Cardiac fibroblast (primary cell): ENCODE results near the gene CRY1.
"Not testable (repeated sequence)": the region's sequence is repeated elsewhere in the genome, so short reads cannot be mapped to it uniquely, and the experiment has no call there.

Experiments used
- DNase-seq, 2 donors: peaks; one replicate each; pipeline versions ENCODE4 v3.0.0 to v3.0.0-alpha.2; 2010; ENCODE audit warnings: low read depth in 2 of 2
- H3K4me3 ChIP-seq, 2 donors: replicated peaks in 1 of 2; 1 replicate in 1 of 2; 2 replicates in 1 of 2; pipeline ENCODE4 v1.5.1; 2011; ENCODE audit warnings: low read depth in 2 of 2, low read length in 2 of 2, mild to moderate bottlenecking in 2 of 2, moderate library complexity in 1 of 2
- CTCF ChIP-seq: IDR thresholded peaks from one replicate; pipeline ENCODE4 v1.5.1; 2011; ENCODE audit warnings: low read depth, mild to moderate bottlenecking, low read length, inconsistent platforms

CRY1 gene

GRCh38 chr12:107109726-107110719 is 16.7 kb upstream of the CRY1 start:
- DNase-seq: peak; percentile 11 to 33
- H3K4me3 ChIP-seq: no peak overlapping the region
- no peak for TF ChIP-seq CTCF

- TF ChIP-seq CTCF: no peak
- no peak for DNase-seq
- no peak overlapping the region for H3K4me3 ChIP-seq
These were observed 15.7 kb upstream of the CRY1 start for GRCh38 chr12:107108995-107109508.

DNA sequence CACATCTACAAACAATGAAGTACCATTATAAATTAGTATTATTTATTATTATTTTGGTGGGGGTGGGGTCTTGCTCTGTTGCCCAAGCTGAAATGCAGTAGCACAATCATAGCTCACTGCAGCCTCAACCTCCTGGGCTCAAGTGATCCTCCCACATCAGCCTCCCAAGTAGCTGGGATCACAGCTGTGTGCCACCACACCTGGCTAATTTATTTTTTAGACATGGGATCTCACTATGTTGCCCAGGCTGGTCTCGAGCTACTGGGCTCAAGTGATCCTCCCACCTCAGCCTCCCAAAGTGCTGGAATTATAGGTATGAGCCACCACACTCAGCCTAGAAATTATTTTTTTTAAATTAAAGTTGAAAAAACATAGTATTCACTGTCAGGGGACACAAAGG is 15.0 kb upstream of the CRY1 start:
- H3K4me3 ChIP-seq, DNase-seq: not testable (repeated sequence)

DNA sequence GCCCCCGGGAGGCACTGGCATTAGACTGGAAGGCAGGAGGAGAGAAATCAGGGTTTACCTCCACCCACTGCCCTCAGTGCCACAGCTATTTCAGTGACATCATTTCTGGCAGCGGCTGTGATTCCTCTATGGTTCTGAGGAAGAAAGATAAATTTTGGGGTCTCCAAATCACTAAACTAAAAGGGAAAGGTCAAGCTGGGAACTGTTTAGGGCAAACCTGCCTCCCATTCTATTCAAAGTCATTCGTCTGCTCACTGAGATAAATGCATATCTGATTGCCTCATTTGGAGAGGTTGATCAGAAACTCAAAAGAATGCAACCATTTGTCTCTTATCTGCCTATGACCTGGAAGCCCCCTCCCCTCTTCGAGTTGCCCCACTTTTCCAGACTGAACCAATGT is 14.0 kb upstream of the CRY1 start:
- TF ChIP-seq CTCF: no peak

GRCh38 chr12:107106241-107107025 is 13.1 kb upstream of the CRY1 start:
- TF ChIP-seq CTCF: no peak
- DNase-seq: no peak
- no peak overlapping the region for H3K4me3 ChIP-seq

More for the DNA sequence above, 14.0 kb upstream of the CRY1 start:
- no peak overlapping the region for H3K4me3 ChIP-seq
- DNase-seq: no peak

GRCh38 chr12:107105410-107105703 is 12.0 kb upstream of the CRY1 start:
- no peak for TF ChIP-seq CTCF
- no peak for DNase-seq

GRCh38 chr12:107103516-107103915 is 10.2 kb upstream of the CRY1 start:
- no peak for TF ChIP-seq CTCF
- DNase-seq: no peak
- no peak overlapping the region for H3K4me3 ChIP-seq

More at GRCh38 chr12:107105410-107105703, 12.0 kb upstream of the CRY1 start:
- H3K4me3 ChIP-seq: no peak overlapping the region
